HCT116 (cell line): ENCODE data around the gene RPL7L1.

ENCODE experiments used
- EGR1 ChIP-seq: IDR thresholded peaks from 2 replicates; pipeline ENCODE4 v1.6.1; 2012; ENCODE audit warnings: low read depth
- POLR2AphosphoS5 ChIP-seq: IDR thresholded peaks from 2 replicates; pipeline ENCODE4 v1.6.1; 2011; ENCODE audit warnings: mild to moderate bottlenecking, low read depth, low read length, moderate library complexity
- TF ChIP-seq, protein P1 (sequence below), 3 experiments: fragments of 200-600 bp in 1 of 3; sonication (generic) in 1 of 3; IDR thresholded peaks in 2 of 3; conservative IDR thresholded peaks in 1 of 3; 2 replicates each; pipeline ENCODE4 v1.5.1; 2012 to 2017; ENCODE audit warnings: low read depth in 2 of 3, low read length in 2 of 3, antibody characterized with exemption in 1 of 3, borderline replicate concordance in 1 of 3, control low read depth in 1 of 3, mild to moderate bottlenecking in 1 of 3, mixed read lengths in 1 of 3, mixed run types in 1 of 3, moderate library complexity in 1 of 3; ENCODE audit not compliant: insufficient read depth in 1 of 3

GRCh38 chr6:42877695-42878094, 1.7 kb upstream of the RPL7L1 start:
- TF ChIP-seq, protein P1, sequence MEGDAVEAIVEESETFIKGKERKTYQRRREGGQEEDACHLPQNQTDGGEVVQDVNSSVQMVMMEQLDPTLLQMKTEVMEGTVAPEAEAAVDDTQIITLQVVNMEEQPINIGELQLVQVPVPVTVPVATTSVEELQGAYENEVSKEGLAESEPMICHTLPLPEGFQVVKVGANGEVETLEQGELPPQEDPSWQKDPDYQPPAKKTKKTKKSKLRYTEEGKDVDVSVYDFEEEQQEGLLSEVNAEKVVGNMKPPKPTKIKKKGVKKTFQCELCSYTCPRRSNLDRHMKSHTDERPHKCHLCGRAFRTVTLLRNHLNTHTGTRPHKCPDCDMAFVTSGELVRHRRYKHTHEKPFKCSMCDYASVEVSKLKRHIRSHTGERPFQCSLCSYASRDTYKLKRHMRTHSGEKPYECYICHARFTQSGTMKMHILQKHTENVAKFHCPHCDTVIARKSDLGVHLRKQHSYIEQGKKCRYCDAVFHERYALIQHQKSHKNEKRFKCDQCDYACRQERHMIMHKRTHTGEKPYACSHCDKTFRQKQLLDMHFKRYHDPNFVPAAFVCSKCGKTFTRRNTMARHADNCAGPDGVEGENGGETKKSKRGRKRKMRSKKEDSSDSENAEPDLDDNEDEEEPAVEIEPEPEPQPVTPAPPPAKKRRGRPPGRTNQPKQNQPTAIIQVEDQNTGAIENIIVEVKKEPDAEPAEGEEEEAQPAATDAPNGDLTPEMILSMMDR (IDR thresholded peaks at IDR 0.05 in 2 of 3, conservative IDR thresholded peaks at IDR 0.05 in 1 of 3; ENCODE audit: borderline replicate concordance in 1 of 3, insufficient read depth in 1 of 3, low read depth in 2 of 3, low read length in 2 of 3), result no peak
- no peak for TF ChIP-seq POLR2AphosphoS5
- no peak for TF ChIP-seq EGR1
